GM23338 (cell line): Measurements from ENCODE around the gene SMYD3. TPM values are rescaled to one million over a fixed set of nuclear protein-coding genes. Genes with fewer than 3 reads are reported as not detected.

Experiments
- ATAC-seq: fragments of 200-7000 bp; cut with Tn5 transposase; 3 replicates; pipeline ENCODE4 v1.9.1; 2020
- DNase-seq: peaks from one replicate; pipeline ENCODE4 v3.0.0-alpha.2; 2015; ENCODE audit warnings: low spot score
- H2AFZ ChIP-seq: fragments of 200-600 bp; sonication (generic); 2 replicates; pipeline ENCODE4 v1.8.0; 2016; ENCODE audit warnings: antibody characterized with exemption, mild to moderate bottlenecking, moderate library complexity
- H3F3A ChIP-seq: fragments of 200-600 bp; sonication (generic); replicated peaks from 2 replicates; pipeline ENCODE4 v1.8.0; 2017; ENCODE audit warnings: antibody characterized with exemption, mixed run types, low read depth
- H3K27ac ChIP-seq: fragments of 200-600 bp; sonication (generic); 2 replicates; pipeline ENCODE4 v1.6.1; 2016; ENCODE audit warnings: low read depth
- H3K27me3 ChIP-seq: fragments of 200-600 bp; sonication (generic); 2 replicates; pipeline ENCODE4 v1.8.0; 2016; ENCODE audit warnings: mild to moderate bottlenecking, mixed run types, moderate library complexity; ENCODE audit not compliant: insufficient read depth
- H3K36me3 ChIP-seq: fragments of 200-600 bp; sonication (generic); 2 replicates; pipeline ENCODE4 v1.8.0; 2016; ENCODE audit warnings: mild to moderate bottlenecking; ENCODE audit not compliant: insufficient read depth
- H3K4me1 ChIP-seq: fragments of 200-600 bp; sonication (generic); 2 replicates; pipeline ENCODE4 v1.8.0; 2016; ENCODE audit warnings: mild to moderate bottlenecking, moderate library complexity; ENCODE audit not compliant: insufficient read depth
- H3K4me2 ChIP-seq: fragments of 200-600 bp; sonication (generic); 2 replicates; pipeline ENCODE4 v1.7.1; 2017; ENCODE audit warnings: mixed run types
- H3K4me3 ChIP-seq: fragments of 200-600 bp; sonication (generic); 2 replicates; pipeline ENCODE4 v1.6.1; 2016; ENCODE audit warnings: mixed run types
- H3K79me2 ChIP-seq: fragments of 200-600 bp; sonication (generic); replicated peaks from 2 replicates; pipeline ENCODE4 v1.8.0; 2017; ENCODE audit warnings: mild to moderate bottlenecking; ENCODE audit not compliant: insufficient read depth
- H3K9me2 ChIP-seq: fragments of 200-600 bp; sonication (generic); 2 replicates; pipeline ENCODE4 v1.8.0; 2017; ENCODE audit not compliant: insufficient read depth
- H4K20me1 ChIP-seq: fragments of 200-600 bp; sonication (generic); replicated peaks from 2 replicates; pipeline ENCODE4 v1.8.0; 2017; ENCODE audit warnings: mild to moderate bottlenecking; ENCODE audit not compliant: insufficient read depth
- H3K27ac Mint-ChIP-seq: 2 replicates; pipeline ENCODE4 v1.8.0; 2020; ENCODE audit warnings: inconsistent platforms, mild to moderate bottlenecking, moderate library complexity, mixed read lengths
- H3K27me3 Mint-ChIP-seq: 3 replicates; pipeline ENCODE4 v1.8.0; 2022; ENCODE audit warnings: low read depth, mild to moderate bottlenecking, moderate library complexity, mixed read lengths, inconsistent platforms; ENCODE audit not compliant: insufficient read depth, poor library complexity
- H3K36me3 Mint-ChIP-seq: 3 replicates; pipeline ENCODE4 v1.8.0; 2021; ENCODE audit warnings: low read depth, mild to moderate bottlenecking, inconsistent platforms, moderate library complexity, mixed read lengths
- H3K4me1 Mint-ChIP-seq: 3 replicates; pipeline ENCODE4 v1.8.0; 2020; ENCODE audit warnings: mild to moderate bottlenecking, inconsistent platforms, mixed read lengths
- H3K4me3 Mint-ChIP-seq: 3 replicates; pipeline ENCODE4 v1.8.0; 2021; ENCODE audit warnings: moderate library complexity, mild to moderate bottlenecking, inconsistent platforms, mixed read lengths
- H3K9me3 Mint-ChIP-seq: 3 replicates; pipeline ENCODE4 v1.8.0; 2020; ENCODE audit warnings: moderate library complexity, mild to moderate bottlenecking, inconsistent platforms, mixed read lengths
- CTCF ChIP-seq, 2 experiments: fragments of 200-600 bp in 1 of 2; sonication (generic) in 1 of 2; conservative IDR thresholded peaks; 2 replicates each; pipeline versions ENCODE4 v1.5.1 to v1.6.1; 2016 to 2017; ENCODE audit warnings: antibody characterized with exemption in 2 of 2, low read depth in 2 of 2, mild to moderate bottlenecking in 2 of 2, moderate library complexity in 1 of 2
- EZH2 ChIP-seq: fragments of 200-600 bp; sonication (generic); IDR thresholded peaks from one replicate; pipeline ENCODE4 v1.8.0; 2017; ENCODE audit warnings: antibody characterized with exemption, mild to moderate bottlenecking, low read depth; ENCODE audit not compliant: unreplicated experiment
- EZH2phosphoT487 ChIP-seq: fragments of 200-600 bp; sonication (generic); IDR thresholded peaks from one replicate; pipeline ENCODE4 v1.8.1; 2018; ENCODE audit warnings: antibody characterized with exemption; ENCODE audit not compliant: unreplicated experiment
- JUNB ChIP-seq: IDR thresholded peaks from one replicate; pipeline ENCODE4 v1.6.1; 2016; ENCODE audit warnings: antibody characterized with exemption; ENCODE audit not compliant: unreplicated experiment
- NANOG ChIP-seq: IDR thresholded peaks from 2 replicates; pipeline ENCODE4 v1.6.1; 2016; ENCODE audit warnings: antibody characterized with exemption, borderline replicate concordance
- POLR2AphosphoS5 ChIP-seq: IDR thresholded peaks from 2 replicates; pipeline ENCODE4 v1.6.1; 2016; ENCODE audit warnings: antibody characterized with exemption, low read depth
- REST ChIP-seq: IDR thresholded peaks from one replicate; pipeline ENCODE4 v1.6.1; 2018; ENCODE audit warnings: antibody characterized with exemption; ENCODE audit not compliant: unreplicated experiment
- STAT1 ChIP-seq: IDR thresholded peaks from one replicate; pipeline ENCODE4 v1.6.1; 2016; ENCODE audit warnings: antibody characterized with exemption; ENCODE audit not compliant: unreplicated experiment
- ZNF114 ChIP-seq: fragments of 250-450 bp; sonication (Bioruptor Pico); IDR thresholded peaks from 2 replicates; pipeline ENCODE4 v1.5.0; 2020; ENCODE audit warnings: mild to moderate bottlenecking, moderate library complexity
- ZNF331 ChIP-seq: fragments of 250-450 bp; sonication (Bioruptor Pico); IDR thresholded peaks from 2 replicates; pipeline ENCODE4 v1.5.0; 2020; ENCODE audit warnings: low read depth, mild to moderate bottlenecking, moderate library complexity
- polyA plus RNA-seq: library from polyadenylated mRNA; unstranded; fragments of >200 nt; fragmentation: Nextera tagmentation; extraction: Ambion mirVana; gene quantifications from 2 replicates; pipeline ENCODE4 v1.2.1, GENCODE V29; 2016
- total RNA-seq: library from RNA; depleted of rRNA; stranded (reverse); fragments of >200 nt; shearing (Covaris generic); gene quantifications from 2 replicates; pipeline ENCODE4 v1.2.3, GENCODE V29; 2014
- TF ChIP-seq, protein P1 (sequence below): IDR thresholded peaks from 2 replicates; pipeline ENCODE4 v1.6.1; 2016; ENCODE audit warnings: antibody characterized with exemption

SMYD3 gene
- total and polyA plus RNA-seq, 2 experiments from 2014 or later: 31.8 to 34.4 TPM

DNA sequence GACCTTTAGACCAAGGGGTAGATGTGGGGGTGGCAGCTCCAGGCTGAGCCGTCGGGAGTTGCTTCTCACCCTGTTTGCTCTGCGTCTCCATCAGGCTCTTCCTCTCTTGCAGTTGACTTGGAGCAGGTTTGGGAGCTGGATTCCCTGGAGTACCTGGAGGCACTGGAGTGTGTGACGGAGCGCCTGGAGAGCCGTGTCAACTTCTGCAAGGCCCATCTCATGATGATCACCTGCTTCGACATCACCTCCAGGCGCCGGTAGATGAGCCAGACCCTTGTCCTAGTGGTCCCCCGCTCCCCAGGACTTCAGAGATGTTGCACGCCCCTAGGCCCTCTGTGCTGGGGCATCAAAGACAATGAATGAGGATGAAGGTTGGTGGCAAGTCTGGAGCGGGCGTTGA is 804.7 kb downstream of the SMYD3 start:
- no peak overlapping the region for H3K27ac Mint-ChIP-seq
- Histone ChIP-seq H3K4me2 (no peak overlapping the region), H3K36me3 (no peaks in the 10 kb centered on the region), H4K20me1 (no peaks in the 10 kb centered on the region), H3K27me3 (no peaks in the 10 kb centered on the region), H3F3A (no peaks in the 10 kb centered on the region), H2AFZ (no peak overlapping the region), H3K9me2 (0 out of 2 replicates have a peak, but pooled peaks cover 4% of the 10 kb centered on the region), H3K4me1 (no peaks in the 10 kb centered on the region), H3K79me2 (no peaks in the 10 kb centered on the region), H3K27ac (no peak overlapping the region), H3K4me3 (no peak overlapping the region)
- H3K36me3 Mint-ChIP-seq: no peaks in the 10 kb centered on the region
- H3K27me3 Mint-ChIP-seq: no peaks in the 10 kb centered on the region
- TF ChIP-seq EZH2 (no peak), EZH2phosphoT487 (no peak), ZNF331 (CRISPR knock-in tag) (no peak), CTCF (conservative IDR thresholded peaks at IDR 0.05; ENCODE audit: low read depth in 2 of 2) (no peak), REST (no peak), STAT1 (no peak), JUNB (no peak)
- H3K4me3 Mint-ChIP-seq: no peak overlapping the region
- no peak for ATAC-seq
- peaks cover 3% of the 10 kb centered on the region; the same call in 1 of the 3 replicates for H3K9me3 Mint-ChIP-seq
- DNase-seq: no peak
- peaks cover 10% of the 10 kb centered on the region for H3K4me1 Mint-ChIP-seq

DNA sequence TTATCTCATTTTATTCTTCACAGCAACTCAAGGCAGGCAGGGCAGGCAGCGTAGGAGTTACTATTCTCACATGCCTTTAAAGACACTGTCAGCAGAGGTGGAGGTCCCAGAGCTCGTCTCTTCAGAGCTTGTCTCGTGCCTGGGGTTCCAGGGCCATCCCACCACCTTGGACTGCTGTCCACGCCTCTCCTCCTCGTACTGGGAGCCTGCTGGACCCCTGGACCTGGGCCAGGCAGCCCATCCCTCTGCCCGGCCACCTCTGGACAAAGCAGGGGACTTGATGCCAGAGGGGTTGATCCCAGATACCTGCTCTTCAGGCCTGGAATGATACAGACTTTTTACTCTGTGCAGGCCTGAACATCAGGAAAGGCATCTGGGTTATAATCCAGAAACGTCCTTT is 805.4 kb downstream of the SMYD3 start:
- no peaks in the 10 kb centered on the region for H3K36me3 Mint-ChIP-seq
- Histone ChIP-seq H3K27me3 (no peaks in the 10 kb centered on the region), H4K20me1 (no peaks in the 10 kb centered on the region), H3K4me3 (no peak overlapping the region), H3K79me2 (no peaks in the 10 kb centered on the region), H3K9me2 (0 out of 2 replicates have a peak, but pooled peaks cover 4% of the 10 kb centered on the region), H3F3A (no peaks in the 10 kb centered on the region), H2AFZ (no peak overlapping the region), H3K4me1 (no peaks in the 10 kb centered on the region), H3K27ac (no peak overlapping the region), H3K4me2 (no peak overlapping the region), H3K36me3 (no peaks in the 10 kb centered on the region)
- peaks cover 3% of the 10 kb centered on the region; the same call in 1 of the 3 replicates for H3K9me3 Mint-ChIP-seq
- H3K27me3 Mint-ChIP-seq: no peaks in the 10 kb centered on the region
- DNase-seq (no peak), ATAC-seq (no peak)
- H3K4me3 Mint-ChIP-seq: no peak overlapping the region
- H3K4me1 Mint-ChIP-seq: peaks cover 10% of the 10 kb centered on the region
- no peak overlapping the region for H3K27ac Mint-ChIP-seq
- TF ChIP-seq, protein P1, sequence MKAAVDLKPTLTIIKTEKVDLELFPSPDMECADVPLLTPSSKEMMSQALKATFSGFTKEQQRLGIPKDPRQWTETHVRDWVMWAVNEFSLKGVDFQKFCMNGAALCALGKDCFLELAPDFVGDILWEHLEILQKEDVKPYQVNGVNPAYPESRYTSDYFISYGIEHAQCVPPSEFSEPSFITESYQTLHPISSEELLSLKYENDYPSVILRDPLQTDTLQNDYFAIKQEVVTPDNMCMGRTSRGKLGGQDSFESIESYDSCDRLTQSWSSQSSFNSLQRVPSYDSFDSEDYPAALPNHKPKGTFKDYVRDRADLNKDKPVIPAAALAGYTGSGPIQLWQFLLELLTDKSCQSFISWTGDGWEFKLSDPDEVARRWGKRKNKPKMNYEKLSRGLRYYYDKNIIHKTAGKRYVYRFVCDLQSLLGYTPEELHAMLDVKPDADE: no peak
- TF ChIP-seq JUNB (no peak), POLR2AphosphoS5 (no peak), NANOG (no peak), CTCF (conservative IDR thresholded peaks at IDR 0.05; ENCODE audit: low read depth in 2 of 2) (no peak), EZH2phosphoT487 (no peak), ZNF114 (CRISPR knock-in tag) (no peak), ZNF331 (CRISPR knock-in tag) (no peak)
